ENCODE results near the gene PCLO.

- no peak for TF ChIP-seq CTCF (IDR thresholded peaks at IDR 0.05 in 2 of 3, conservative IDR thresholded peaks at IDR 0.05 in 1 of 3; ENCODE audit: insufficient read depth in 2 of 3, low read depth in 1 of 3, low read length in 3 of 3)
- TF ChIP-seq YBX1 (IDR thresholded peaks at IDR 0.05), result no peak
- no peak for TF ChIP-seq CTCFL (IDR thresholded peaks at IDR 0.05; ENCODE audit: borderline replicate concordance, insufficient read depth, low read depth, low read length, poor library complexity, severe bottlenecking)
- no peak for TF ChIP-seq ATF1 (CRISPR knock-in tag; IDR thresholded peaks at IDR 0.05)
- TF ChIP-seq ATF1 (tag; IDR thresholded peaks at IDR 0.05), result no peak
- no peak for TF ChIP-seq CBX3 (IDR thresholded peaks at IDR 0.05; ENCODE audit: borderline replicate concordance in 1 of 2, low read length in 2 of 2)
- no peak for TF ChIP-seq ZNF398 (CRISPR knock-in tag; IDR thresholded peaks at IDR 0.05)
- no peak for TF ChIP-seq MEF2D (tag; conservative IDR thresholded peaks at IDR 0.05; ENCODE audit: low read depth)
Measured at GRCh38 chr7:83072576-83073517, 89.8 kb downstream of the PCLO start.
